B cell (primary cell): ENCODE results near the gene PCDHB8. TPM values are rescaled to one million over a fixed set of nuclear protein-coding genes. Genes with fewer than 3 reads are reported as not detected.
"Not testable (repeated sequence)": the region's sequence is repeated elsewhere in the genome, so short reads cannot be mapped to it uniquely, and the experiment has no call there.

Experiments
- ATAC-seq: fragments of 200-7000 bp; cut with Tn5 transposase; one replicate; pipeline ENCODE4 v1.10.0; 2021; ENCODE audit warnings: low read depth, mild to moderate bottlenecking, moderate number of reproducible peaks, moderate library complexity
- CTCF ChIA-PET: fragments of 350-600 bp; sonication (Branson Sonifier 250); formaldehyde crosslinking; loops from one replicate; lab custom pipeline; 2021; ENCODE audit warnings: antibody characterized with exemption, inconsistent platforms; lab: Charles Lee
- POLR2A ChIA-PET: fragments of 350-600 bp; sonication (Branson Sonifier 250); formaldehyde crosslinking; loops from one replicate; lab custom pipeline; 2021; ENCODE audit warnings: antibody characterized with exemption; lab: Charles Lee
- DNase-seq: peaks from one replicate; pipeline ENCODE4 v3.0.0; 2013
- H2AFZ ChIP-seq: 2 replicates; pipeline ENCODE4 v1.6.1; 2012; ENCODE audit warnings: mild to moderate bottlenecking, low read depth, low read length; ENCODE audit not compliant: insufficient read depth, poor library complexity, severe bottlenecking
- H3K27ac ChIP-seq, 2 donors: 1 replicate in 1 of 2; 2 replicates in 1 of 2; pipeline ENCODE4 v1.5.1; 2012 to 2013; ENCODE audit warnings: low read length in 2 of 2, mild to moderate bottlenecking in 2 of 2, moderate library complexity in 1 of 2
- H3K27me3 ChIP-seq, 4 experiments: fragments of 200-600 bp in 1 of 4; sonication (generic) in 1 of 4; replicated peaks in 1 of 4; 1 replicate in 2 of 4; 2 replicates in 2 of 4; pipeline versions ENCODE4 v1.6.1 to v1.7.0; 2013 to 2016; ENCODE audit warnings: low read length in 3 of 4, mild to moderate bottlenecking in 2 of 4, mixed read lengths in 1 of 4, moderate library complexity in 1 of 4; ENCODE audit not compliant: insufficient read depth in 4 of 4, control insufficient read depth in 3 of 4; ENCODE audit errors: control extremely low read depth in 1 of 4
- H3K36me3 ChIP-seq, 2 experiments: replicated peaks in 1 of 2; 1 replicate in 1 of 2; 2 replicates in 1 of 2; pipeline versions ENCODE4 v1.6.1 to v1.7.1; 2013; ENCODE audit warnings: low read length in 1 of 2; ENCODE audit not compliant: insufficient read depth in 2 of 2, control insufficient read depth in 1 of 2; ENCODE audit errors: control extremely low read depth in 1 of 2, extremely low read depth in 1 of 2
- H3K4me1 ChIP-seq, 2 donors: fragments of 200-600 bp in 1 of 2; sonication (generic) in 1 of 2; 1 replicate in 1 of 2; 2 replicates in 1 of 2; pipeline versions ENCODE4 v1.5.1 to v1.6.1; 2013 to 2017; ENCODE audit warnings: low read length in 2 of 2; ENCODE audit not compliant: control insufficient read depth in 2 of 2, insufficient read depth in 2 of 2
- H3K4me2 ChIP-seq: replicated peaks from 2 replicates; pipeline ENCODE3; 2012; ENCODE audit warnings: mild to moderate bottlenecking, low read depth, low read length; ENCODE audit not compliant: poor library complexity, severe bottlenecking
- H3K4me3 ChIP-seq, 5 experiments: fragments of 200-600 bp in 1 of 5; sonication (generic) in 1 of 5; 1 replicate in 3 of 5; 2 replicates in 2 of 5; pipeline versions ENCODE4 v1.5.1 to v1.7.0; 2011 to 2016; ENCODE audit warnings: low read length in 4 of 5, mild to moderate bottlenecking in 4 of 5, low read depth in 2 of 5, control low read depth in 1 of 5, moderate library complexity in 1 of 5; ENCODE audit not compliant: insufficient read depth in 1 of 5; ENCODE audit errors: control extremely low read depth in 1 of 5, extremely low read depth in 1 of 5
- H3K79me2 ChIP-seq: fragments of 200-600 bp; sonication (generic); one replicate; pipeline ENCODE4 v1.6.0; 2016; ENCODE audit warnings: low read length; ENCODE audit not compliant: control insufficient read depth, insufficient read depth
- H3K9ac ChIP-seq: fragments of 200-600 bp; sonication (generic); 2 replicates; pipeline ENCODE4 v1.6.1; 2017; ENCODE audit warnings: mild to moderate bottlenecking, low read length, moderate library complexity
- H3K9me3 ChIP-seq, 3 donors: one replicate each; pipeline versions ENCODE4 v1.6.1 to v1.7.1; 2013; ENCODE audit warnings: low read length in 2 of 3; ENCODE audit not compliant: control insufficient read depth in 2 of 3, insufficient read depth in 1 of 3; ENCODE audit errors: control extremely low read depth in 1 of 3
- H4K20me1 ChIP-seq: 2 replicates; pipeline ENCODE4 v1.6.0; 2012; ENCODE audit warnings: mild to moderate bottlenecking, low read length; ENCODE audit not compliant: insufficient read depth, control insufficient read depth, poor library complexity, severe bottlenecking
- H3K27ac Mint-ChIP-seq: one replicate; pipeline ENCODE4 v1.8.0; 2021; ENCODE audit warnings: mixed read lengths
- H3K27me3 Mint-ChIP-seq: one replicate; pipeline ENCODE4 v1.8.0; 2021; ENCODE audit warnings: mixed read lengths
- H3K4me1 Mint-ChIP-seq: one replicate; pipeline ENCODE4 v1.8.0; 2021; ENCODE audit warnings: mixed read lengths
- H3K4me3 Mint-ChIP-seq: one replicate; pipeline ENCODE4 v1.8.0; 2021; ENCODE audit warnings: mixed read lengths
- H3K9me3 Mint-ChIP-seq: one replicate; pipeline ENCODE4 v1.8.0; 2022; ENCODE audit warnings: mixed read lengths; ENCODE audit not compliant: insufficient read depth
- EZH2 ChIP-seq: IDR thresholded peaks from 2 replicates; pipeline ENCODE4 v1.6.1; 2012; ENCODE audit warnings: borderline replicate concordance, low read depth, mild to moderate bottlenecking, moderate library complexity, low read length; ENCODE audit not compliant: insufficient read depth, poor library complexity, severe bottlenecking
- WGBS: methylation state at CpG from one replicate; pipeline ENCODE4 v1.1.5; 2013; ENCODE audit warnings: missing lambda C conversion rate; ENCODE audit not compliant: insufficient coverage; 5-methylcytosine and 5-hydroxymethylcytosine counted together
- intact Hi-C: fragments of 100-400 bp; cut with micrococcal nuclease; formaldehyde crosslinking; loops from one replicate; pipeline ENCODE4 v1.10.0; 2022
- polyA plus RNA-seq: library from polyadenylated mRNA; depleted of rRNA; stranded (reverse); fragments of >200 nt; gene quantifications from 2 replicates; pipeline ENCODE4 v1.2.3, GENCODE V29; 2012
- total RNA-seq, 2 donors: library from RNA; stranded (reverse); fragments of 120-200 nt in 1 of 2; gene quantifications; 1 replicate in 1 of 2; 2 replicates in 1 of 2; pipeline versions ENCODE4 v1.2.3 to v1.2.4, GENCODE V29; 2013 to 2022

PCDHB8 gene
- total and polyA plus RNA-seq, 2 donors (not counting 1 experiment from before 2014, with no cell fraction given) = not detected

- H3K27ac Mint-ChIP-seq = no peak within 1 kb of the TSS
- TF ChIP-seq EZH2 = no peak
- DNase-seq = no peak
- peaks cover 6% of the 10 kb centered on the region for H3K9me3 Mint-ChIP-seq
- Histone ChIP-seq H3K4me2 (no peak within 1 kb of the TSS), H3K27ac (no peak within 1 kb of the TSS), H3K27me3 (peaks cover 0 to 8% (median 0%) of the 10 kb centered on the region in 4 experiments), H4K20me1 (no peaks in the 10 kb centered on the region), H3K79me2 (no peaks in the 10 kb centered on the region), H3K4me1 (no peaks in the 10 kb centered on the region), H3K4me3 (no peak within 1 kb of the TSS), H3K9ac (no peak within 1 kb of the TSS), H3K36me3 (no peaks in the 10 kb centered on the region), H2AFZ (peak within 1 kb of the TSS; percentile 16), H3K9me3 (peaks cover 4 to 27% (median 16%) of the 10 kb centered on the region in 3 donors)
- intact Hi-C loops = no loop called here
- 47% methylated on average over 15 of the region's 21 CpGs for WGBS
- POLR2A ChIA-PET = no interaction called here
- peaks cover 6% of the 10 kb centered on the region for H3K27me3 Mint-ChIP-seq
- H3K4me3 Mint-ChIP-seq = no peak within 1 kb of the TSS
- CTCF ChIA-PET = interaction anchor here (0.8 to 1.4 kb wide), 2 partner anchors 358 to 364 kb away, joined by 3 to 5 read pairs; no protein-coding TSS in a partner anchor
- H3K4me1 Mint-ChIP-seq = no peaks in the 10 kb centered on the region
- no peak for ATAC-seq
Measured at GRCh38 chr5:141199359-141200235, 22.0 kb downstream of the PCDHB8 start, which contains the start of gene PCDHB11. Gene PCDHB11 (plus strand): TSS chr5:141199627. CDS start chr5:141199775, 148 bp downstream.

GRCh38 chr5:141201126-141201525 lies 23.5 kb downstream of the PCDHB8 start:
- DNase-seq, H3K4me2 ChIP-seq, H3K27ac Mint-ChIP-seq, H3K4me1 Mint-ChIP-seq, H3K4me1 ChIP-seq, intact Hi-C loops, H2AFZ ChIP-seq, H3K9ac ChIP-seq, H4K20me1 ChIP-seq, H3K27ac ChIP-seq, H3K27me3 Mint-ChIP-seq, H3K4me3 Mint-ChIP-seq, H3K9me3 Mint-ChIP-seq, ATAC-seq, POLR2A ChIA-PET, CTCF ChIA-PET, H3K36me3 ChIP-seq, H3K79me2 ChIP-seq, H3K4me3 ChIP-seq, H3K27me3 ChIP-seq: not testable (repeated sequence)
- 38% methylated on average over 8 of the region's 38 CpGs for WGBS
- H3K9me3 ChIP-seq = peaks cover 4 to 25% (median 15%) of the 10 kb centered on the region in 3 donors

- H3K27me3 ChIP-seq, intact Hi-C loops, DNase-seq, H3K4me1 ChIP-seq, H3K9ac ChIP-seq, H3K36me3 ChIP-seq, H3K4me3 ChIP-seq, H3K27me3 Mint-ChIP-seq, H3K79me2 ChIP-seq, H3K27ac ChIP-seq, H3K27ac Mint-ChIP-seq, H3K4me3 Mint-ChIP-seq, H3K4me2 ChIP-seq, H3K4me1 Mint-ChIP-seq, CTCF ChIA-PET, H2AFZ ChIP-seq, H3K9me3 Mint-ChIP-seq, ATAC-seq, POLR2A ChIA-PET, H4K20me1 ChIP-seq: not testable (repeated sequence)
- H3K9me3 ChIP-seq = peaks cover 4 to 25% (median 12%) of the 10 kb centered on the region in 3 donors
- WGBS = 53% methylated on average over 28 of the region's 35 CpGs
Measured at GRCh38 chr5:141201646-141202045, 24.1 kb downstream of the PCDHB8 start.
